GM12874 (cell line): ENCODE data around the gene RGP1.

Experiments
- CTCF ChIP-seq: IDR thresholded peaks from 2 replicates; pipeline ENCODE4 v1.5.1; 2011; ENCODE audit warnings: low read depth, mild to moderate bottlenecking, control low read depth, low read length, moderate library complexity; ENCODE audit not compliant: insufficient read depth

The RGP1 gene

GRCh38 chr9:35738924-35739323 is 10.2 kb upstream of the RGP1 start:
- TF ChIP-seq CTCF: no peak

GRCh38 chr9:35740243-35740642 is 8.8 kb upstream of the RGP1 start:
- TF ChIP-seq CTCF: no peak

- no peak for TF ChIP-seq CTCF
These were observed 7.3 kb upstream of the RGP1 start for GRCh38 chr9:35741740-35742139.

- TF ChIP-seq CTCF: no peak
These were observed 5.6 kb upstream of the RGP1 start for GRCh38 chr9:35743452-35743851.

GRCh38 chr9:35743880-35744518 is 5.1 kb upstream of the RGP1 start:
- no peak for TF ChIP-seq CTCF

GRCh38 chr9:35745569-35745968 is 3.5 kb upstream of the RGP1 start:
- TF ChIP-seq CTCF: no peak

GRCh38 chr9:35746583-35746982 is 2.5 kb upstream of the RGP1 start:
- no peak for TF ChIP-seq CTCF

- no peak for TF ChIP-seq CTCF
These were observed 737 bp upstream of the RGP1 start for GRCh38 chr9:35748242-35748857.
